ENCODE measurements around the gene HOXD12.

The HOXD12 gene

DNA sequence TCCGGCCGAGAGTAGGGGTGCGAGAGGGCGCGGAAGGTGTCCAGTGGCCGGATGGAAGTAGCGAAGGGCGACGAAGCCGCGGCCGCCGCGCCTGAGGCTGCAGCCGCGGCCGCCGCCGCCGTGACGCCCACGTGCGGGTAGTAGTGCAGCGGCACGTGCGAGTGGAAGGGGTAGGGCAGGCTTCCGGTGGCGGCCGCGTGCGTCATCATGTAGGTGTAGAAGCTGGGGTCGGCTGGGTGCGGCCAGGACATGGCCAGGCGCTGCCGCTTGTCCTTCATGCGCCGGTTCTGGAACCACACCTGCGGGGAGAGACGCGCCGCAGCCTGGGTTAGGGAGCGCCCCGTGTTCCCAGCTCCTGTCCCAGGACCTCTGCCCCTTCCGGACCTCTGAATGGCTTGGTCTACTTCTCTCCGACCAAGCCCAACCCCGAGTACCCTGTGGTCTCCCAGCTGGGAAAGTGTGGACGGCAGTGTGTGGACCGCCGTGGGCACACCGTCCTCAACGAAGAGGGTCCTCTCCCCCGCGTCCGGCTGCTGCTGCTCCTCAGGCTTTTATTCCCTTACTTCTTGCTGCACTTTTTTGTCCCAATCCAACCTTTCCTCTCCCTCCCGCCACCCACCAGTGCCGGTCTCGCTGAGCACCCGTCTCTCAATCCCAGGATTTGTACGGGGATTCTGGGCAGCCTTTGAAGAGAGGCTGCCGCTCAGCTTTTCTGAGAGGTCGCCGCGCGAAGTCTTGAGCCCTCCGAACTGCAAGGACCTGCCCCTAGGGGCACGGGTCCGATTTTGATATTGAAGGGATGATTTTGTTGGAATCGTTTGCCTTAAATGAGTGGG, 18.8 kb upstream of the HOXD12 start:
- in situ Hi-C loops (cut with MboI; ENCODE audit: low sequenced_read_pairs), result loop anchor here (10.0 to 25.0 kb wide), 2 partner anchors 396 to 718 kb away; no protein-coding TSS in a partner anchor

DNA sequence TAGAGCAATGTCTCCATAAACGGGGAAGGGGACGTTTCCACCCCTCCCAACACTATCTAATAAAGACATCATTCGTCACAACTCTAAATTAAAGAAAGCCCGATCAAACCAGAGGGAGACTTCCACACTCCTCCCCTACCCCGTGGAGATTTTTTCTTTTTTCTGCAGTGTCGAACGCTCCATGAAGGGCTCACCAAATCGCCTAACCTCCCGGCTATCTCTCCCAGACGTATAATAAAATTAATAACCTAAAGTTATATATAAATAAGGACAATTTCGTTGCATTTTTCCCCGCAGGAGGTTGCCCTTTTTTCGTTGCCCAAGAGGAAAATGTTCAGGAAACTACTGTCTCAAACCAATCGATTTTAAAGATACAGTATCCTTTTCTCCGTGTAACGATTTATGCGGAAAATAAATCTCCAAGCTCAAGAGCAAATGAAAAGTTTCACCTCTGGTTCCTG, 18.2 kb upstream of the HOXD12 start:
- in situ Hi-C loops (cut with MboI; ENCODE audit: low sequenced_read_pairs), result loop anchor here (10.0 to 25.0 kb wide), 2 partner anchors 397 to 719 kb away; no protein-coding TSS in a partner anchor

DNA sequence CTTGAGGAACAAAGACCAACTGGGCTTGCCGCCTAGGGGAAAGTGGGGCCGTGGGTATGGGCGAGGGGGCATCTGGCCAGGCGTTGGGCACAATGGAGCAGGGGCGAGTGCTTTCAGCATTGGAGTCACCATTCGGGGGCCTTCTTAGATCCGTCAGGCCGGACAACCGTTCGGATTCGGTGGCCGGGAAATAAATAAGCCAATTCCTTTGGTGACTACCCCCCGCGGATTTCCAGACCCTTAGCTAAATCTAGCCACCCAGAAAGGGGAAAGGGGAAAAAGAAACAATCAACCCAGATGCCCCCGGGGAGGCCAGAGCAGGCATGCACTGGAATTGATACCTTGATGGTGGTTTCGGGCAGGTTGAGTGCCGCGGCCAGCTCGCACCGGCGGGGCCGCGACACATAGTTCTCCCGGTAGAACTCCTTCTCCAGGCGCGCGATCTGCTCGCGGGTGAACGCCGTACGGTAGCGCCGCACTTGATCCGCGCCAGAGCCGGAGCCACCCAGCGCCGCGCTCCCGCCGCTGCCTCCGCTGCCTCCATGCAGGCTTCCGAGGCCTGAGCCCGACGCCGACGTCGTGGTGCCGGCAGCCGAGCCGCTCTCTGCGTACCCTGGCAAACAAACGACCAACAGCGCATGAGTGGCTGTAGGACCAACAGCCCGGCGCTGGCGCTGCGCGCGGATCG, 17.6 kb upstream of the HOXD12 start:
- in situ Hi-C loops (cut with MboI; ENCODE audit: low sequenced_read_pairs), result loop anchor here (10.0 to 25.0 kb wide), 2 partner anchors 397 to 720 kb away; no protein-coding TSS in a partner anchor

DNA sequence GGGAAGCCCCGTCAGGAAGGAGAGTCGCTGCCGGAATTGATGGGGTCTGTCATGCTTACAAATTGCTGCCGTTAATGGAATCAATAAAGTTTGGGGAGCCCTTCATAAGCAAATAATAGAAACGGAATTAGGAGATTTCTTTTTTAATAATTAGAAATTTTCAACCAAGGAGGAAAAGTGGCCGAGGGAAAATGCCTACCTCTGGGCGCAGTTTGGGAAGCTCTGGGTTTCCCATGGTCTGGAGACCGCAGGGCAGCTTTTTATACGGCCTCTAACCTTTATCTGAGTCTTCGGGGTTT, 17.1 kb upstream of the HOXD12 start:
- in situ Hi-C loops (cut with MboI; ENCODE audit: low sequenced_read_pairs), result loop anchor here (10.0 to 25.0 kb wide), 2 partner anchors 398 to 720 kb away; no protein-coding TSS in a partner anchor

DNA sequence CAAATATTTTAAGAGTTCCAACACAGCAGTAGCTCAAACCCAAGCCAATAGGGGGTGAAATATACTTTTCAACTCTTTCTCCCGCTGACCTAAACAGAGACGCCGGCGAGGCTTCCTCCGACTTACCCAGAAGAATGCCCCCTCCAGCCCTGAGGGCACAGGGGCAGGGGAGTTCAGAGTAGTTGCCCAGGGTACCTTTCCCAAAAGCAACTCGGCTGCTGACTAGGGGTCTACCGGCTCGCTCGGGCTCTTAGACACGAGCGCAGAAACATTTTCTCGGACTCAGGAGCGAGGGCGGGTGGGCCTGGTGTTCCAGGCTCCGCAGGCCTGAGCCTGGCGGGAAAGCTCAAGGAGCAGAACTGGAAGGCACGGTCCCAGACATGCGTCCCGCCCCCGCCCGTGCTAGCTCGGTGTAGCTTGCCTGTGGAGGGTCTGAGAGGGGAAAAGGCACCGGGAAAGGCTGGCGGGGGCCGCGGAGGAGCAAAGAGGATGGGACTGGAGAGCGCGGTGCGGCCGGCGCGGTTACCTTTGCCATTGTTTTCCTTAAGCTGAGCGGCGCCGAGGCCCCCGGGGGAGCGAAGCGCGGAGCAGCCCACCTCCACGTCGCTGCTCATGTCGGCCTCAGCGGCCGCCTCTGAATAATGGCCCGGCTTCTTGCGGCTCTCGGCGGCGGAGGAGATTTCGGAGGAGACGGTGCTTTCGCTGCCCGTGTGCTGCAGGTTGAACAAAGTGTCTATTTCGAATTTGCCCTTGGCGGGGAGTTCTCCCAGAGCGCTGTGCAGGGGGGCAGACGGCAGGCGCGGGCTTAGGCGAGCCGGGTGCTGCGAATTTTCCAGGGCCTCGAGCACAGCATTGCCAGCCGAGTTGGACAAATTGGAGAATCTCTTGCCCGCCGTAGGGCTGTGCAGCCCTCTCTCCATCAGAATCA, 16.5 kb upstream of the HOXD12 start:
- in situ Hi-C loops (cut with MboI; ENCODE audit: low sequenced_read_pairs), result loop anchor here (10.0 to 25.0 kb wide), 2 partner anchors 398 to 721 kb away; no protein-coding TSS in a partner anchor

DNA sequence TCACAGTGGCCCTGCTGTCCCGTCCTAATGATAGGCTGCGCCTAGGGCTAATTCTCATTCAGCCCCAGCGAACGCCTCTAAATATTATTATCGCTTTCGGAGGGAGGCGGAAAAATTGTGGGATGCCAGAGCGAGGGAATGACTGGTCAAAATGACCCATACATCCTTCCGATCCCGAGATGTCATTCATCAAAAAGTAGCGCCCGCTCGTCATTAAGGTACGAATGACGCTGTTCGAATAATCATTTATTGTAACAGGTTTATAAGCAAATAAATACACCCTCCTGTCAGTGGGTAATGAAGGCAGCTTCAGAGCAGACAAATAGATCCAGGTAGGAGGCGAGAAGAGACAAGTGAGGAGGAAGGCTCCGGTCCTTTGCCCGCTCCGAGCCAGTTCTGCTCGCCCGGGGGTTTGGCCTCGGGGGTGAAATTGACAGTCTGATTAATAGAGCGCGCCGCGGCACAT, 15.8 kb upstream of the HOXD12 start, which contains the start of gene EVX2:
TSS of gene EVX2 (minus strand) at position 167 of the 466 bp plus-strand sequence. CDS start 186 bp downstream, outside the sequence.
- in situ Hi-C loops (cut with MboI; ENCODE audit: low sequenced_read_pairs), result loop anchor here (10.0 to 25.0 kb wide), 2 partner anchors 399 to 722 kb away; no protein-coding TSS in a partner anchor

DNA sequence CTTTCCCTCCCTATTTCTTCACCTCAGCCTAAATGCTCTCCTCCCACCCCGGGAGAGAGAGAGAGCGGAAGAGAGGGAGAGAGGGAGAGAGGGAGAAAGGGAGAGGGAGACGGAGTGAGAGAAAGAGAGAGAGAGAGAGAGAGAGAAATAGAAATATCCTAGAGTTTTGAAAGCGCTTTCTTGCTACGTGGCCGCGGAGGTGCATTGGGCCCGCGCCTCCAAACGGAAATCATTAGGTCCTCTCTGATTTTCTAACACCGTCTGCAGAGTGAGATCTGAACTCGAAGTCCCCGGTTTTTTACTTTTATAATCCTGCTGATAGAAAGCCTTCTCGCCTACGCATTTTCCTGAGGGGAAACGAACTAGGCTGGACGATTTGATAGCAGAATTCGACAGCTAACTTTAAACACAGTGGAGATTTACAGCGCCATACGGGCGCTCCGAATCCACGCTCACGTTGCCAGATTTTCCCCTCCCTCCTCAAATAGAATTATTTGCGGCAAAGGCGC, 14.9 kb upstream of the HOXD12 start:
- in situ Hi-C loops (cut with MboI; ENCODE audit: low sequenced_read_pairs), result loop anchor here (10.0 to 25.0 kb wide), 2 partner anchors 400 to 722 kb away; no protein-coding TSS in a partner anchor

DNA sequence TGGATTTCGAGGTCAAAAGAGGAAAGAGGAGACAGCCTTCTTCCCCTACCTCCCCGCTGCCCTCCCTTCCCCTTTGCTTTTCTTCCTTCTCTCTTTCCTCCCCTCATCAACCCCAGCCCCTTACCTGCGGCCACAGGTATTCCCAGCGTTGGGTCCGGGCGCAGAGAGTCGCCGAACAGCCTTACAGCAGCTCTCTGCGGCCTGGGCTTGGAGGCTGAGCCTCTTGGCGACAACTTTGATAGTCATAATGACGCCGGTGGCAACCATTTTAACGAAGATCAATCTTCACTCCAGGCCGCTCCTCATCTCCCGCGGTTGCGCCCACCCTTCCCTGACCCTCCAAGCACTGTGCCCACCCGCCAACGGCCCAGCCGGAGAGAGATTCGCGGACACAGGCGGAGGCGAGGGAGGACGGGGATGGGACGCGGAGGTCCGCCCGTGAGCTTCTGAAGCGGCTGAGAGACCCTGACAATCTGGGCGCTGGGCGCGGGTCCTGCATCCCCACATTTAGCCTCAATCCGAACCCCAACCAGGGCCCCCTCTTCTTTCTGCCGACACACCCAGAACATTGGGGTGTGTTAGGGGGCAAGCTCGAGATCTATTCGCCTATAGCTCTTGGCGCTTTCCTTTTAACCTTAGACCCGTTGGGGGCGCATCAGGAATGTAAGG, 14.3 kb upstream of the HOXD12 start:
- in situ Hi-C loops (cut with MboI; ENCODE audit: low sequenced_read_pairs), result loop anchor here (10.0 to 25.0 kb wide), 2 partner anchors 400 to 723 kb away; no protein-coding TSS in a partner anchor

DNA sequence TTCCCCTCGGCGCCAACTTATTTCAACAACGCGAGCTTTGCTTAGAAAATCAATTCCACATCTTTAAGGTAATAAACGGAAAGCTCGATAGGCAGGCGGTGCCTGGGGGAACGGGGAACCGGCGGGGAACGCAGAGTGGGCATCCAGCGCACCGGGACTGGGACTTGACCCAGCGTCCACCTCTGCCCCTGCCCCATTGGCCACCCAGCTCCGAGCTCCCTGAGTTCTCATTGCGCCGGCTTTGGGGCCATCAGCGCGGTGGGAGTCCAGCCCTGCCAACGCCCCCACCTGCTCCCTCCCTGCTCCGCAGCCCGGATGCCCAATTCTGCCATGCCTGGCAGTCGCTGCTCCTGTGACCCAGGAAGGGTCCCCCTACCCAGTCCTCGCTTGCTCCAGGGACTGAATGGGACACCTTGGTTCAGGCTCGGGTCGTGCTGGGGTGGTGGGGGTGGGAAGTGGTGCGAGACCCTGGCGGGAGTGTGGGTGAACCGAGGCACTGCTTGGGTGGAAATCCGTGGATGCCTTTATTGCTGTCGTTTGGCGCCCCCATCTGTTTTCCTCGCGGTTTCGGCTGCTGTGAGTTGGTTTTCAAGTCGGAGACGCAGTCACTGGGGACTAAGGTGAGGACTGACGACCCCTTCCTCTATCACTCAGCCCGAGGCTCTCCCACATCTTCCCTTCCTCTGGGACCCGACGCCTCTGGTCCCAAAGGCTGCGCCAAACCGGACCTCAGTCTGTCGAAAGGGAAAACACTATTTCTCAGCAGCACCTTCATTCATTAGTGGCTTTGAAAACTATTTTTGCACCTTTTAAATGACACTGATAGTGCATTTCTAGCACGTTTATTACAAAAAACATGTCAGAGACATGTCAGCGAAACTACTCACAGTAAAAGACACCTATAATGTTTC, 13.5 kb upstream of the HOXD12 start:
- in situ Hi-C loops (cut with MboI; ENCODE audit: low sequenced_read_pairs), result loop anchor here (10.0 to 25.0 kb wide), 2 partner anchors 401 to 724 kb away; no protein-coding TSS in a partner anchor

DNA sequence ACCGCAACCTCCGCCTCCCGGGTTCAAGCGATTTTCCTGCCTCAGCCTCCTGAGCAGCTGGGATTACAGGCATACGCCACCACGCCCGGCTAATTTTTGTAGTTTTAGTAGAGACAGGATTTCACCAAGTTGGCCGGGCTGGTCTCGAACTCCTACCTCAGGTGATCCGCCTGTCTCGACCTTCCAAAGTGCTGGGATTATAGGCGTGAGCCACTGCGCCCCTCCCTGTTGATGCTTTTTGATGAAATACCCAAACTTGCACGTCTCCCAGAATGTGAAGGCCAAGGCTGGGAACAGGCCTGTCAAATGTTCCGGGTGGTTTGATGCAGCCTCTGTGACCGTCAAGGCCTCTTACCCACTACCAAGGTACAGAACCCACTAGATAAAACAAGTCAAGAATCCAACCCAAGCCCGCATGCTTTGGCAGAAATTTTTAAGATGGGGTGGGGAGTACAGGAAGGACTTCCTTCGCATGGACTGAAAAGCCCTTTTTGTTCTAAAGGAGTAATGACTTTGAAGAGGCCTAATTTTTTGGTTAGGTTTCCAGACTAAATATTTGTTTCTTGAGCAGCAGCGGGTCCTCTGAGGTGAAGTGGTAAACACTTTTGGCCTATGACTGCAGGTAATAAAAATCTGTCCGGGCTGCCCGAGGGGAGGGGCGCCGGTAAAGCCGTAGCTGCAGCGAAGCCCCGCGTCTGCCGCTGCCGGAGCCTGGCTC, 12.1 kb upstream of the HOXD12 start:
- in situ Hi-C loops (cut with MboI; ENCODE audit: low sequenced_read_pairs), result loop anchor here (10.0 to 25.0 kb wide), 2 partner anchors 403 to 725 kb away; no protein-coding TSS in a partner anchor

DNA sequence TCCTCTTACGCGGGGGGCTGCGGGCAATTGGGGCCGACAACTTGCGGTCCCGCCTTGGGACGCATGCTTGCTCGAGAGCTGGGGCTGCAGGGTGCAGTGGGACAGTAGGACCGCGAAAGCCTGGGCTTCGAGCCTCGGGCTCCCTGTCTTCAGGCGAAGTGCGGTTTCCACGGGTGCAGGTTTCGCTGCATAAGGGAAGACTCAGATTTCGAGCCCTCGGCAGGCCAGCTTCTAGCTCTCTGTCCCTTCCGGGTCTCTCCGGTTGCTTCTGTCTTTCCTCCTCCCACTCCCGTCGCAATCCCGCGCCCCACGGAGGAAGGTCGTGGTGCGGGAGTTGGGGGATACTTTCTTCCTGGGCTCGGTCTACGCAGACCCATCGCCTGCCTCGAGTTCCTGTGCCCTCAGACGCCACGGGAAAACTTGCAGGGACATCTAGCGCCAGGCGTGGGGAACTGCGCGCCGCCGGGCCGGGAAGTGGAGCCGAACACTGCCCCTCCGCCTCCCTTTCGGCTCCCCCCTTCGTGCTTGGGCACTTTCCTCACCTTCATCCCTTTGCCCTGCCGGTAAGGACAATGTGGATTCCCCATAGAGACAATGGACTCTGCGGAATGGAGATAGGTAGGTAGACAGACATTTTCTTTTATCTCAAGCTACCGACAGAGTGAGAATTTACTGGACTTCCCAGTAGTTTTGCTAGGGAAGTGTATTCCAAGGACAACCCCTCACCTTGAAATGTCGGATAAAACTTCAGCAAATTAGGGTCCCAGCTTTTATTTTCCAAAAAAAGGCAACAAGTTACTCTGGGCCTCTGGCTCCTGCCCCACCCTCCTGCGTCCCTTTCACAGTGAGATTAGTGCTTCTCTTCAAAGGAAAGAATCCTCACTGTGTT, 11.3 kb upstream of the HOXD12 start:
- in situ Hi-C loops (cut with MboI; ENCODE audit: low sequenced_read_pairs), result loop anchor here (10.0 to 25.0 kb wide), 2 partner anchors 403 to 726 kb away; no protein-coding TSS in a partner anchor

DNA sequence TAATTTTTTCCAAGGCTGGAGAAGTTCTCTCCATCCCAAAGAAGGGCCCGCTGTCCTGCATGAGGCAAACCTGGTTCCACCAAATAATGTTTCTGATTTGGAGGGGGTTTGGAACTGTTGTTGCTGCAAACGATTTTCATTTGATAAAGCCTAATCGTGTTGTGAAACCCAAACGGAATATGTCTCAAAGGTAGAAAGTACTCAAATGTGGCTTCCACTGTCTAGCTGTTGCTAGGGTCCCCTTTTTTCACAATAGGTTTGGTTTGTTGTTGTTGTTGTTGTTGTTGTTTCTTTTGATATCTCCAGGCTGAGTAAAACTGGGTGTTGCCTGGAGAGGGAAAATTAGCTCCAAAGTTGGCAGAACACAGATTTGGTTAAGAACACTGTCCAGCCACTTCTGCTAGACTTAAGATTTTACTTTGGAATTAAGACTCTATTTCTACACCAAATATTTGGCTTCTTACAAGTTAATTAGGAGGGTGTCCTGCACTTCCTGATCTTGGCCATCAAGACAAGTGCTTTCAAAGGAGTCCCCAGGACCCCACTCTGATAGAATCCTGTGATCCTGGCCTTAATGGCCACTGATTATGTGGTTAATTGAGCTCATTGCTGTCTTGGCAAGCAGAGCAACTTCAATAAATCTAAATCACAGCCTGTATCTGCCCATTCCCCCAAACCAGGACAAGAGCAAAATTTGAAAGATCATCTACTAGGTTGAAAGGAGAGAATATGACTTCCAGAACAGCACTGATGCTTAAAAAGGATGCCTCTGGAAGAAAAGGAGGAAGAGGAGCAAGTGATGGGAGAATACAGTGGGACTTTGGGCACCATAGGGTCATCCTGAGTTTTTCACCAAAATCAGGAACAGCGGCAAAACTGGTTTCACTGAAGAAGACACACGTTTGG, 10.4 kb upstream of the HOXD12 start:
- in situ Hi-C loops (cut with MboI; ENCODE audit: low sequenced_read_pairs), result loop anchor here (10.0 to 25.0 kb wide), 2 partner anchors 404 to 727 kb away; no protein-coding TSS in a partner anchor

DNA sequence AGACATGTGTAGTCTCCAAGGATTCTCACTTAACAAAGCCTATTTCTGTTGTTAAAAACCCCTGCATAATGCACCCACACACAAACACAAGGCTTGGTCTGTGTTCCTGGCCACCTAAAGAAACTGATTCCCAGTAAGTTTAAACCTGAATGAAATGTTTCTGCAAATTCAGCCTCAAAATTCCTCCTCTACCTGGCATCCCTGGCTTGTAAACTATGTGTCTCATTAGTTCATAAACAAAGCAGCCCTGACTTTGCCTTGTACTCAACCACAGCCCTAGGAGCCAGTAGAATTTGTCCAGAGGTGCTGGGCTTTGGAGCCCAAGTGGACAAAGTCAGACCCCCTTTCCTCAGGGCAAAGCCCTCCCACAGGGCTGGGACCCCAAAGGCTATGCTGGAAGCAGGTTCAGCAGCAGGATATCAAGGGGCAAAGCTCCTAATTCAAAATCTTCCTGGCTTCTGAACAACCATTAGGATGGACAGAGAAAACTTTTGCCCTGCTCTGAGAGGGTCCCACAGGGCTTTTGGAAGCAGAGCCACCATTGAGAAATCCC, 9.7 kb upstream of the HOXD12 start:
- in situ Hi-C loops (cut with MboI; ENCODE audit: low sequenced_read_pairs), result loop anchor here (10.0 to 25.0 kb wide), 2 partner anchors 405 to 728 kb away; no protein-coding TSS in a partner anchor

DNA sequence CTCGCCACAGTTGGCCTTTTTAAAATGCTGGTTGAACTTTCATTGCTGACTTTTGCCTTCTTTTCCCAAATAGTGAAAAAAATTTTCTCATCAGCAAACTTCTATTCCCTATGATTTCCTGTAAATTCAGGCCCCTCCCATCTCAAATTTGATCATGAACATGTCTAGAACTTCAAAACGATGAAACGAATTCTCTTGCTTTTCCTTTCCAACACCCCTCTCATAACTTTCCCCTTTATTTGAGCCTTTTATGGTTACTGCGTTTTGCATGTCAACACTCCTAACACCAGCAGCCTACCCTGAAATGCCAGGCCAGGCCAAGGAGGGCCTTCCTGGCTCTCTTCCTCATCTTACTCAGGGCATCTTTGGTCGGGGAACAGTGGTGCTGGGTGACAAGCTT, 8.7 kb upstream of the HOXD12 start:
- in situ Hi-C loops (cut with MboI; ENCODE audit: low sequenced_read_pairs), result loop anchor here (25.0 kb wide), 1 partner anchor 729 kb away; no protein-coding TSS in a partner anchor
